ENCODE results near the gene WDR5B.
"Not testable (repeated sequence)": the region's sequence is repeated elsewhere in the genome, so short reads cannot be mapped to it uniquely, and the experiment has no call there.

WDR5B gene

GRCh38 chr3:122407946-122408345 is 7.9 kb downstream of the WDR5B start:
- DNase-seq = no peak

- DNase-seq = no peak
These were observed 9.7 kb downstream of the WDR5B start for GRCh38 chr3:122406198-122406597.

- no peak for DNase-seq
These were observed 10.8 kb downstream of the WDR5B start for GRCh38 chr3:122405015-122405414.

GRCh38 chr3:122403489-122403888 is 12.4 kb downstream of the WDR5B start:
- no peak for DNase-seq

- no peak for DNase-seq
These were observed 16.9 kb downstream of the WDR5B start for GRCh38 chr3:122398920-122399319.

- DNase-seq = no peak
These were observed 18.7 kb downstream of the WDR5B start for GRCh38 chr3:122397201-122397600.

- DNase-seq = no peak
These were observed 19.4 kb downstream of the WDR5B start for GRCh38 chr3:122396511-122396910.

- no peak for DNase-seq
These were observed 20.3 kb downstream of the WDR5B start for GRCh38 chr3:122395582-122395981.

- no peak for DNase-seq
These were observed 21.7 kb downstream of the WDR5B start for GRCh38 chr3:122394173-122394572.

GRCh38 chr3:122392868-122393844 is 22.7 kb downstream of the WDR5B start:
- no peak for DNase-seq

- no peak for DNase-seq
These were observed 24.0 kb downstream of the WDR5B start for GRCh38 chr3:122391681-122392446.

GRCh38 chr3:122390665-122391064 is 25.2 kb downstream of the WDR5B start:
- DNase-seq = no peak

- no peak for DNase-seq
These were observed 26.0 kb downstream of the WDR5B start for GRCh38 chr3:122389892-122390291.

GRCh38 chr3:122389197-122389596 is 26.7 kb downstream of the WDR5B start:
- no peak for DNase-seq

GRCh38 chr3:122387709-122388108 is 28.2 kb downstream of the WDR5B start:
- no peak for DNase-seq

GRCh38 chr3:122383771-122384697 is 31.8 kb downstream of the WDR5B start, which contains the start of gene FAM162A:
Gene FAM162A (plus strand): TSS chr3:122384182. CDS start chr3:122384266, 84 bp downstream.
- DNase-seq = peak; percentile 94

GRCh38 chr3:122382888-122383666 is 32.8 kb downstream of the WDR5B start, which contains the start of gene MIX23:
Gene MIX23 (minus strand): TSS chr3:122383231. CDS start chr3:122383224, 7 bp downstream.
- DNase-seq = peak; percentile 92

GRCh38 chr3:122377975-122378374 is 37.9 kb downstream of the WDR5B start:
- DNase-seq = no peak

GRCh38 chr3:122374034-122374433 is 41.8 kb downstream of the WDR5B start:
- DNase-seq = no peak

- DNase-seq = no peak
These were observed 49.5 kb downstream of the WDR5B start for GRCh38 chr3:122366379-122366749.

- not testable (repeated sequence) for DNase-seq
These were observed 50.1 kb downstream of the WDR5B start for GRCh38 chr3:122365582-122366378.
